Activated T-cell treated with anti-CD3 and anti-CD28 coated beads, Interleukin-2, amount 50 U/mL, for 24 hours (primary cell): ENCODE results near the gene MICALL1.

Experiments used
- DNase-seq: peaks from one replicate; pipeline ENCODE4 v3.0.0-alpha.2; 2020
- H3K27ac Mint-ChIP-seq: 2 replicates; pipeline ENCODE4 v1.8.0; 2020; ENCODE audit warnings: mild to moderate bottlenecking, mixed read lengths
- H3K27me3 Mint-ChIP-seq: 2 replicates; pipeline ENCODE4 v1.8.0; 2020; ENCODE audit warnings: mixed read lengths
- H3K36me3 Mint-ChIP-seq: 2 replicates; pipeline ENCODE4 v1.8.0; 2020; ENCODE audit warnings: low read depth, mixed read lengths
- H3K4me1 Mint-ChIP-seq: 2 replicates; pipeline ENCODE4 v1.8.0; 2020; ENCODE audit warnings: low read depth, mixed read lengths
- H3K4me3 Mint-ChIP-seq: 2 replicates; pipeline ENCODE4 v1.8.0; 2020; ENCODE audit warnings: mild to moderate bottlenecking, moderate library complexity, mixed read lengths
- H3K9me3 Mint-ChIP-seq: 2 replicates; pipeline ENCODE4 v1.8.0; 2020; ENCODE audit warnings: mixed read lengths

The MICALL1 gene

GRCh38 chr22:37985751-37986281 lies 79.7 kb downstream of the MICALL1 start:
- Mint-ChIP-seq H3K27me3 (no peaks in the 10 kb centered on the region), H3K9me3 (no peaks in the 10 kb centered on the region), H3K4me1 (no peaks in the 10 kb centered on the region), H3K4me3 (no peak overlapping the region), H3K27ac (no peak overlapping the region), H3K36me3 (no peaks in the 10 kb centered on the region)
- DNase-seq: no peak

- Mint-ChIP-seq H3K9me3 (no peaks in the 10 kb centered on the region), H3K27me3 (no peaks in the 10 kb centered on the region), H3K4me3 (no peak overlapping the region), H3K4me1 (no peaks in the 10 kb centered on the region), H3K36me3 (no peaks in the 10 kb centered on the region), H3K27ac (no peak overlapping the region)
- DNase-seq: no peak
Measured at GRCh38 chr22:37986371-37986770, 80.3 kb downstream of the MICALL1 start.

GRCh38 chr22:37989146-37990045 lies 83.3 kb downstream of the MICALL1 start:
- H3K9me3 Mint-ChIP-seq: no peaks in the 10 kb centered on the region
- DNase-seq: no peak
- no peaks in the 10 kb centered on the region for H3K4me1 Mint-ChIP-seq
- no peak overlapping the region for H3K4me3 Mint-ChIP-seq
- H3K36me3 Mint-ChIP-seq: no peaks in the 10 kb centered on the region
- no peaks in the 10 kb centered on the region for H3K27me3 Mint-ChIP-seq
- no peak overlapping the region for H3K27ac Mint-ChIP-seq

GRCh38 chr22:37990301-37990700 lies 84.2 kb downstream of the MICALL1 start:
- no peaks in the 10 kb centered on the region for H3K27me3 Mint-ChIP-seq
- H3K36me3 Mint-ChIP-seq: no peaks in the 10 kb centered on the region
- no peaks in the 10 kb centered on the region for H3K9me3 Mint-ChIP-seq
- no peak for DNase-seq
- H3K27ac Mint-ChIP-seq: no peak overlapping the region
- H3K4me1 Mint-ChIP-seq: no peaks in the 10 kb centered on the region
- H3K4me3 Mint-ChIP-seq: no peak overlapping the region

GRCh38 chr22:37990862-37991261 lies 84.8 kb downstream of the MICALL1 start:
- DNase-seq: no peak
- H3K27ac Mint-ChIP-seq: no peak overlapping the region
- no peaks in the 10 kb centered on the region for H3K27me3 Mint-ChIP-seq
- H3K4me1 Mint-ChIP-seq: peaks cover 2% of the 10 kb centered on the region
- no peaks in the 10 kb centered on the region for H3K9me3 Mint-ChIP-seq
- no peak overlapping the region for H3K4me3 Mint-ChIP-seq
- no peaks in the 10 kb centered on the region for H3K36me3 Mint-ChIP-seq

- Mint-ChIP-seq H3K27me3 (no peaks in the 10 kb centered on the region), H3K9me3 (no peaks in the 10 kb centered on the region), H3K36me3 (no peaks in the 10 kb centered on the region), H3K4me3 (no peak overlapping the region), H3K4me1 (peaks cover 5% of the 10 kb centered on the region), H3K27ac (no peak overlapping the region)
- no peak for DNase-seq
Measured at GRCh38 chr22:37991731-37992442, 85.8 kb downstream of the MICALL1 start.
